Gastrocnemius medialis (tissue), 4 donors: ENCODE results near the gene PRR36. TPM values are rescaled to one million over a fixed set of nuclear protein-coding genes. Genes with fewer than 3 reads are reported as not detected.

ENCODE experiments used
- ATAC-seq, 2 donors: fragments of 150-250 bp; one replicate each; pipeline ENCODE4 v1.9.1; 2016
- DNase-seq, 2 donors: peaks; one replicate each; pipeline ENCODE4 v3.0.0-alpha.2; 2019
- H3K27ac ChIP-seq, 4 donors: fragments of 200-600 bp; sonication (generic); 1 replicate in 1 of 4; 2 replicates in 3 of 4; pipeline ENCODE4 v1.5.1; 2016 to 2018; ENCODE audit warnings: mild to moderate bottlenecking in 2 of 4, moderate library complexity in 1 of 4
- H3K27me3 ChIP-seq, 3 donors: fragments of 200-600 bp; sonication (generic) in 2 of 3; 1 replicate in 1 of 3; 2 replicates in 2 of 3; pipeline versions ENCODE4 v1.5.1 to v1.6.0; 2016 to 2019; ENCODE audit warnings: mild to moderate bottlenecking in 1 of 3, moderate library complexity in 1 of 3
- H3K36me3 ChIP-seq, 2 donors: fragments of 200-600 bp; sonication (generic) in 1 of 2; one replicate each; pipeline ENCODE4 v1.5.1; 2017 to 2018
- H3K4me1 ChIP-seq, 2 donors: fragments of 200-600 bp; sonication (generic) in 1 of 2; one replicate each; pipeline ENCODE4 v1.5.1; 2016 to 2017; ENCODE audit warnings: mild to moderate bottlenecking in 2 of 2
- H3K4me3 ChIP-seq, 4 donors: fragments of 200-600 bp; sonication (generic) in 3 of 4; 1 replicate in 1 of 4; 2 replicates in 3 of 4; pipeline ENCODE4 v1.5.1; 2016 to 2019; ENCODE audit warnings: mild to moderate bottlenecking in 2 of 4
- H3K9me3 ChIP-seq, 3 donors: fragments of 200-600 bp; sonication (generic) in 2 of 3; 1 replicate in 1 of 3; 2 replicates in 2 of 3; pipeline ENCODE4 v1.5.1; 2016 to 2019
- CTCF ChIP-seq, 5 experiments: fragments of 450-650 bp in 3 of 5; fragments of 200-600 bp in 2 of 5; sonication (generic) in 2 of 5; IDR thresholded peaks in 4 of 5; conservative IDR thresholded peaks in 1 of 5; 1 replicate in 4 of 5; 2 replicates in 1 of 5; pipeline ENCODE4 v1.5.1; 2016 to 2019; ENCODE audit warnings: antibody characterized with exemption in 5 of 5, mild to moderate bottlenecking in 3 of 5, moderate library complexity in 3 of 5
- POLR2A ChIP-seq, 2 donors: fragments of 450-650 bp; IDR thresholded peaks; one replicate each; pipeline ENCODE4 v1.6.1; 2017; ENCODE audit warnings: antibody characterized with exemption in 2 of 2, mild to moderate bottlenecking in 2 of 2, moderate library complexity in 2 of 2
- in situ Hi-C, 4 donors: fragments of 200-750 bp; cut with MboI; loops; one replicate each; pipeline versions ENCODE4 v1.15.0 to v1.8.0; 2017; ENCODE audit warnings: low sequenced_read_pairs in 4 of 4
- intact Hi-C: fragments of 100-400 bp; cut with DNase I; formaldehyde crosslinking; loops from one replicate; pipeline ENCODE4 v1.15.1; 2023; ENCODE audit warnings: low total_unique reads
- total RNA-seq, 4 donors: library from RNA; depleted of rRNA; stranded (reverse); fragments of >200 nt; gene quantifications; one replicate each; pipeline versions ENCODE4 v1.1.0 to v1.2.3, GENCODE V29; 2016

PRR36 gene
- total RNA-seq, 4 donors from 2014 or later = not detected

GRCh38 chr19:7840629-7841028 lies 33.6 kb downstream of the PRR36 start:
- no peak for ATAC-seq

DNA sequence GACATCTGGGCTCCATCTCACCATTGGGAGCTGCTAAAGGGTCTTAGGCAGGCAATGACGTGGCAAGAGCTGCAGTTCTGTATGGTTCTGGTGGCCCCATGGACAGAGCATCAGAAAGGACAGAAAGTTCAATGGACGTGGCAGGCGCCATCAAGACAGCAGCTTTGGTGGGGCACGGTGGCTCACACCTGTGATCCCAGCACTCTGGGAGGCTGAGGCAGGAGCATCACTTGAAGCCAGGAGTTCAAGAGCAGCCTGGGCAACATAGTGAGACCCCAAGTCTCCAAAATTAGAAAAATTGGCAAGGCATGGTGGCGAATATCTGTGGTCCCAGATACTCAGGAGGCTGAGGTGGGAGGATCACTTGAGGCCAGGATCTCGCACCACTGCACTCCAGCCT lies 34.7 kb downstream of the PRR36 start:
- in situ Hi-C loops = no loop called here
- no peak for TF ChIP-seq POLR2A (IDR thresholded peaks at IDR 0.05)
- TF ChIP-seq CTCF (IDR thresholded peaks at IDR 0.05 in 4 of 5, conservative IDR thresholded peaks at IDR 0.05 in 1 of 5) = no peak
- intact Hi-C loops = no loop called here
- Histone ChIP-seq H3K9me3 (no peaks in the 10 kb centered on the region), H3K27ac (no peak overlapping the region), H3K4me3 (no peak overlapping the region), H3K36me3 (no peaks in the 10 kb centered on the region), H3K4me1 (no peaks in the 10 kb centered on the region), H3K27me3 (no peaks in the 10 kb centered on the region)
- ATAC-seq (no peak), DNase-seq (no peak)

More at GRCh38 chr19:7840629-7841028, 33.6 kb downstream of the PRR36 start:
- Histone ChIP-seq H3K36me3 (no peaks in the 10 kb centered on the region), H3K4me3 (no peak overlapping the region), H3K27ac (no peak overlapping the region), H3K9me3 (no peaks in the 10 kb centered on the region), H3K27me3 (no peaks in the 10 kb centered on the region), H3K4me1 (no peaks in the 10 kb centered on the region)
- in situ Hi-C loops = no loop called here
- no peak for DNase-seq
- TF ChIP-seq POLR2A (IDR thresholded peaks at IDR 0.05) = no peak
- no peak for TF ChIP-seq CTCF (IDR thresholded peaks at IDR 0.05 in 4 of 5, conservative IDR thresholded peaks at IDR 0.05 in 1 of 5)
- intact Hi-C loops = no loop called here

DNA sequence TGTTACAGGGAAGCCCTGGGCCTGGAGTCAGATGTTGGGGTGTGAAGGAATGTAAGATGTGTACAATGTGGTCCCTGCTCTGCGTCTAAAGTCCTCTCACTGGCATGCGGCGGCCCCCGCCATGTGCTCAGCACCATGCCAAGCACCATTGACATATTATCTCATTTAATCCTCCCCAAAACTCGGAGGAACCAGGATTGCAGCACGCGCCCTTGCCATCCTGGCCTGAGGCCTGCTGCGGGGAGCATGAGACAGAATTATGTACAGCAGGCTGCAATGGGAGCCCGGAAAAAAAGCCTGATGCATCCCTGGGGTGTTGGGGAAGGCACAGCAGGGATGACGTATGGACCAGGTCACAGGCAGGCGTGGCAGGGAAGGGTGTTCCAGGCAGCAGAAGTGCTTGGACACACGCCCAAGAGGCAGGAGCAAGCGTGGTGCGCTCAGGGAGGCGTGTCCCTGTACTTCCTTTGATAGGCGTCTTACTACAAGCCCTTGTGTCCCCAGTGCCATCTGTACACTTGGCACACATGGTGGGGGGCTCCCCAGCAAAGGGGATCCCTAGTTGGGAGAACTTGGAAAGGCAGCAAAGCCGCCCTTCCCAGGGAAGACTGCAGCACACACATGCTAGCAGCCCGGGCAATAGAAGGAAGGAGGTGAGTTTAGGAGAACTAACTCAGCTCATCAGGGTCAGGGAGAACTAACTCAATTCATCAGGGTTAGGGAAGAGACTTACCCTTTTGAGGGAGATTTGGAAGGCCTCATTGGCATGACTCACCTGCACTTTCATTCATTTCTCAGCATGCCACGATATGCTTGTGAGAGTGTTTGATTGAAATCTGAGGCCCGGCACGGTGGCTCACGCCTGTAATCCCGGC lies 40.7 kb downstream of the PRR36 start:
- H3K27me3 ChIP-seq = no peaks in the 10 kb centered on the region

GRCh38 chr19:7832781-7833180 lies 41.4 kb downstream of the PRR36 start:
- Histone ChIP-seq H3K9me3 (no peaks in the 10 kb centered on the region), H3K36me3 (no peaks in the 10 kb centered on the region), H3K4me3 (no peak overlapping the region), H3K27ac (no peak overlapping the region), H3K4me1 (peaks cover 14 to 16% of the 10 kb centered on the region in 2 donors), H3K27me3 (no peaks in the 10 kb centered on the region)
- intact Hi-C loops (no loop called here), in situ Hi-C loops (no loop called here)
- TF ChIP-seq POLR2A (IDR thresholded peaks at IDR 0.05) = no peak
- no peak for TF ChIP-seq CTCF (IDR thresholded peaks at IDR 0.05 in 4 of 5, conservative IDR thresholded peaks at IDR 0.05 in 1 of 5)
- ATAC-seq = no peak
- no peak for DNase-seq

More for the DNA sequence above, 40.7 kb downstream of the PRR36 start:
- Histone ChIP-seq H3K27ac (no peak overlapping the region), H3K9me3 (no peaks in the 10 kb centered on the region), H3K4me1 (peaks cover 14 to 16% of the 10 kb centered on the region in 2 donors), H3K36me3 (no peaks in the 10 kb centered on the region), H3K4me3 (no peak overlapping the region)
- intact Hi-C loops (no loop called here), in situ Hi-C loops (no loop called here)
- no peak for ATAC-seq
- TF ChIP-seq POLR2A (IDR thresholded peaks at IDR 0.05) (no peak), CTCF (IDR thresholded peaks at IDR 0.05 in 4 of 5, conservative IDR thresholded peaks at IDR 0.05 in 1 of 5) (no peak)
- DNase-seq = no peak
